ENCODE results near the gene ITGB1.
A peak's percentile ranks its signal among the peaks of the same experiment; 100 is the strongest.

ITGB1 gene

GRCh38 chr10:32953277-32953927 is 4.6 kb downstream of the ITGB1 start:
- peak overlapping the region; percentile 62 for H3K4me3 Mint-ChIP-seq
- peaks cover 15% of the 10 kb centered on the region for H3K36me3 Mint-ChIP-seq (ENCODE audit: low read depth)
- peak overlapping the region; percentile 82 for H3K27ac Mint-ChIP-seq
- H3K9me3 Mint-ChIP-seq = no peaks in the 10 kb centered on the region
- H3K4me1 Mint-ChIP-seq (ENCODE audit: low read depth) = peaks cover 81% of the 10 kb centered on the region
- no peaks in the 10 kb centered on the region for H3K27me3 Mint-ChIP-seq

- Mint-ChIP-seq H3K4me3 (no peak overlapping the region), H3K4me1 (ENCODE audit: low read depth) (peaks cover 88% of the 10 kb centered on the region), H3K27ac (peak overlapping the region; percentile 56), H3K9me3 (no peaks in the 10 kb centered on the region), H3K36me3 (ENCODE audit: low read depth) (peaks cover 15% of the 10 kb centered on the region), H3K27me3 (no peaks in the 10 kb centered on the region)
Observed at GRCh38 chr10:32952541-32953276, 5.3 kb downstream of the ITGB1 start.

- Mint-ChIP-seq H3K4me3 (no peak overlapping the region), H3K36me3 (ENCODE audit: low read depth) (peaks cover 15% of the 10 kb centered on the region), H3K4me1 (ENCODE audit: low read depth) (peaks cover 92% of the 10 kb centered on the region), H3K27me3 (no peaks in the 10 kb centered on the region), H3K27ac (peak overlapping the region; percentile 18), H3K9me3 (no peaks in the 10 kb centered on the region)
Observed at GRCh38 chr10:32952094-32952493, 5.9 kb downstream of the ITGB1 start.

GRCh38 chr10:32951111-32951510 is 6.9 kb downstream of the ITGB1 start:
- Mint-ChIP-seq H3K4me1 (ENCODE audit: low read depth) (peaks cover 86% of the 10 kb centered on the region), H3K36me3 (ENCODE audit: low read depth) (peaks cover 16% of the 10 kb centered on the region), H3K9me3 (no peaks in the 10 kb centered on the region), H3K4me3 (peak overlapping the region; percentile 47), H3K27ac (peak overlapping the region; percentile 79), H3K27me3 (no peaks in the 10 kb centered on the region)

- Mint-ChIP-seq H3K27ac (peak overlapping the region; percentile 43), H3K36me3 (ENCODE audit: low read depth) (peaks cover 13% of the 10 kb centered on the region), H3K4me1 (ENCODE audit: low read depth) (peaks cover 81% of the 10 kb centered on the region), H3K4me3 (peak overlapping the region; percentile 47), H3K27me3 (no peaks in the 10 kb centered on the region), H3K9me3 (no peaks in the 10 kb centered on the region)
Observed at GRCh38 chr10:32950591-32951108, 7.4 kb downstream of the ITGB1 start.

- Mint-ChIP-seq H3K36me3 (ENCODE audit: low read depth) (peaks cover 9% of the 10 kb centered on the region), H3K27ac (peak overlapping the region; percentile 42), H3K4me1 (ENCODE audit: low read depth) (peaks cover 68% of the 10 kb centered on the region), H3K4me3 (no peak overlapping the region), H3K9me3 (no peaks in the 10 kb centered on the region), H3K27me3 (no peaks in the 10 kb centered on the region)
Observed at GRCh38 chr10:32949221-32949678, 8.8 kb downstream of the ITGB1 start.

- Mint-ChIP-seq H3K4me1 (ENCODE audit: low read depth) (peaks cover 68% of the 10 kb centered on the region), H3K27ac (peak overlapping the region; percentile 76), H3K9me3 (no peaks in the 10 kb centered on the region), H3K36me3 (ENCODE audit: low read depth) (peaks cover 9% of the 10 kb centered on the region), H3K27me3 (no peaks in the 10 kb centered on the region), H3K4me3 (peak overlapping the region; percentile 21)
Observed at GRCh38 chr10:32948451-32948850, 9.6 kb downstream of the ITGB1 start.

- H3K4me1 Mint-ChIP-seq (ENCODE audit: low read depth) = peaks cover 63% of the 10 kb centered on the region
- peaks cover 3% of the 10 kb centered on the region for H3K36me3 Mint-ChIP-seq (ENCODE audit: low read depth)
- no peaks in the 10 kb centered on the region for H3K27me3 Mint-ChIP-seq
- no peak overlapping the region for H3K4me3 Mint-ChIP-seq
- H3K9me3 Mint-ChIP-seq = no peaks in the 10 kb centered on the region
- no peak overlapping the region for H3K27ac Mint-ChIP-seq
Observed at GRCh38 chr10:32947586-32947985, 10.4 kb downstream of the ITGB1 start.

GRCh38 chr10:32946108-32946507 is 11.9 kb downstream of the ITGB1 start:
- Mint-ChIP-seq H3K4me3 (no peak overlapping the region), H3K4me1 (ENCODE audit: low read depth) (peaks cover 58% of the 10 kb centered on the region), H3K36me3 (ENCODE audit: low read depth) (peaks cover 10% of the 10 kb centered on the region), H3K27ac (peak overlapping the region; percentile 33), H3K27me3 (no peaks in the 10 kb centered on the region), H3K9me3 (no peaks in the 10 kb centered on the region)

- H3K36me3 Mint-ChIP-seq (ENCODE audit: low read depth) = peaks cover 10% of the 10 kb centered on the region
- H3K4me3 Mint-ChIP-seq = no peak overlapping the region
- peaks cover 55% of the 10 kb centered on the region for H3K4me1 Mint-ChIP-seq (ENCODE audit: low read depth)
- no peaks in the 10 kb centered on the region for H3K9me3 Mint-ChIP-seq
- peak overlapping the region; percentile 3 for H3K27ac Mint-ChIP-seq
- no peaks in the 10 kb centered on the region for H3K27me3 Mint-ChIP-seq
Observed at GRCh38 chr10:32943854-32944661, 14.0 kb downstream of the ITGB1 start.

GRCh38 chr10:32943395-32943794 is 14.6 kb downstream of the ITGB1 start:
- H3K4me1 Mint-ChIP-seq (ENCODE audit: low read depth) = peaks cover 54% of the 10 kb centered on the region
- H3K27me3 Mint-ChIP-seq = no peaks in the 10 kb centered on the region
- no peaks in the 10 kb centered on the region for H3K9me3 Mint-ChIP-seq
- peak overlapping the region; percentile 57 for H3K27ac Mint-ChIP-seq
- H3K36me3 Mint-ChIP-seq (ENCODE audit: low read depth) = peaks cover 10% of the 10 kb centered on the region
- H3K4me3 Mint-ChIP-seq = no peak overlapping the region

GRCh38 chr10:32942081-32942480 is 15.9 kb downstream of the ITGB1 start:
- peaks cover 10% of the 10 kb centered on the region for H3K36me3 Mint-ChIP-seq (ENCODE audit: low read depth)
- peaks cover 51% of the 10 kb centered on the region for H3K4me1 Mint-ChIP-seq (ENCODE audit: low read depth)
- H3K9me3 Mint-ChIP-seq = no peaks in the 10 kb centered on the region

GRCh38 chr10:32941357-32941756 is 16.7 kb downstream of the ITGB1 start:
- H3K9me3 Mint-ChIP-seq = no peaks in the 10 kb centered on the region
- peak overlapping the region; percentile 5 for H3K27ac Mint-ChIP-seq
- H3K36me3 Mint-ChIP-seq (ENCODE audit: low read depth) = peaks cover 13% of the 10 kb centered on the region
- no peak overlapping the region for H3K4me3 Mint-ChIP-seq
- no peaks in the 10 kb centered on the region for H3K27me3 Mint-ChIP-seq
- peaks cover 51% of the 10 kb centered on the region for H3K4me1 Mint-ChIP-seq (ENCODE audit: low read depth)

More at GRCh38 chr10:32942081-32942480, 15.9 kb downstream of the ITGB1 start:
- Mint-ChIP-seq H3K27me3 (no peaks in the 10 kb centered on the region), H3K27ac (peak overlapping the region; percentile 5), H3K4me3 (no peak overlapping the region)

GRCh38 chr10:32940321-32941301 is 17.4 kb downstream of the ITGB1 start:
- peaks cover 14% of the 10 kb centered on the region for H3K36me3 Mint-ChIP-seq (ENCODE audit: low read depth)
- no peaks in the 10 kb centered on the region for H3K9me3 Mint-ChIP-seq
- H3K27ac Mint-ChIP-seq = no peak overlapping the region
- H3K27me3 Mint-ChIP-seq = no peaks in the 10 kb centered on the region
- peaks cover 54% of the 10 kb centered on the region for H3K4me1 Mint-ChIP-seq (ENCODE audit: low read depth)
- no peak overlapping the region for H3K4me3 Mint-ChIP-seq
